Astrocyte of the cerebellum (primary cell): ENCODE data around the gene ENPP6.
"Not testable (repeated sequence)": the region's sequence is repeated elsewhere in the genome, so short reads cannot be mapped to it uniquely, and the experiment has no call there.

ENCODE experiments used
- DNase-seq: peaks from one replicate; pipeline ENCODE4 v3.0.0-alpha.2; 2011; ENCODE audit warnings: low read depth
- H3K4me3 ChIP-seq: 2 replicates; pipeline ENCODE4 v1.5.1; 2011; ENCODE audit warnings: mild to moderate bottlenecking, low read depth, low read length, moderate library complexity
- in situ Hi-C: cut with HindIII; loops from 2 replicates; pipeline ENCODE4 v1.10.0; 2017; ENCODE audit warnings: low sequenced_read_pairs
- TF ChIP-seq, protein P1 (sequence below): IDR thresholded peaks from 2 replicates; pipeline ENCODE4 v1.5.1; 2012; ENCODE audit warnings: low read length, low read depth, moderate library complexity, mild to moderate bottlenecking; ENCODE audit errors: missing control alignments

The ENPP6 gene

DNA sequence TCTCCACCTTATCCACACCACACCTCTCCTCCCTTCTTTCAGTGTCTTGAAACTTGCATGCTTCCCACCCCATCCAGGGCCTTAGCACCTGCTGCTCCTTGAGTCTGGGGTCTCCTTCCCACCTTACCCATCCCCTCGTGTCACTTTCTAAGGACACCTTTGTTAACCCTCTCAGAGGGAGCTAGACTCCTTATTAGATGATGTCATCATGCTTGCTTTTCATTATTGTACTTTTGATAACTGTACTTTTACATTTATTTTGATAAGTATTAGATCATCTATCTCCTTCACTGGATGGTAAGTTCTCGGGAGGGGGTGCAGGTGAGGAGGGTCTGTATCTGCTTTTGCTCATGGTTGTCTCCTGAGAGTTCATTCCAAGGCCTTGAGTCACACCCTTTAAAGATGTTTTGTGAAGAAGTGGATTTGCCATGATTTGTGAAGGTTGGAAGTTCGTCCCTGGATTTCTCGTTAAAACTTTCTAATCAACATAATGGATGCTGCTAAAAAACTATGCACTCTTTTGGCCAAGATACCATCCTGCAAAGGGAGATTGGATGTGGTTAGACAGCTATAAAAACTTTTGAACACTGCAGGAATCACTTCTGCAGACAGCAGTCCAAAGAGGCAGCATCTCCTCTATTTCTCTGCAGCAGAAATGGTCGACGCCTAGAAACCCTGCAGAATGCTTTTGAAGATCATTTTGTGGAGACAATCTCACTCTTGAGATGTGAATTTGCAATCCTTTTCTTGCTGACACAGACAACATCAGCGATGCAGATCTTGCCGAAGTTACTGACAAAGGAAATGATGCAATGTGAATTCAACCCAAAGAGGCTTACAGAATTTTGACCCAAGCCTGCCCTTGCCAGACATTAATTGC lies 69.6 kb downstream of the ENPP6 start:
- H3K4me3 ChIP-seq, result no peak overlapping the region
- TF ChIP-seq, protein P1, sequence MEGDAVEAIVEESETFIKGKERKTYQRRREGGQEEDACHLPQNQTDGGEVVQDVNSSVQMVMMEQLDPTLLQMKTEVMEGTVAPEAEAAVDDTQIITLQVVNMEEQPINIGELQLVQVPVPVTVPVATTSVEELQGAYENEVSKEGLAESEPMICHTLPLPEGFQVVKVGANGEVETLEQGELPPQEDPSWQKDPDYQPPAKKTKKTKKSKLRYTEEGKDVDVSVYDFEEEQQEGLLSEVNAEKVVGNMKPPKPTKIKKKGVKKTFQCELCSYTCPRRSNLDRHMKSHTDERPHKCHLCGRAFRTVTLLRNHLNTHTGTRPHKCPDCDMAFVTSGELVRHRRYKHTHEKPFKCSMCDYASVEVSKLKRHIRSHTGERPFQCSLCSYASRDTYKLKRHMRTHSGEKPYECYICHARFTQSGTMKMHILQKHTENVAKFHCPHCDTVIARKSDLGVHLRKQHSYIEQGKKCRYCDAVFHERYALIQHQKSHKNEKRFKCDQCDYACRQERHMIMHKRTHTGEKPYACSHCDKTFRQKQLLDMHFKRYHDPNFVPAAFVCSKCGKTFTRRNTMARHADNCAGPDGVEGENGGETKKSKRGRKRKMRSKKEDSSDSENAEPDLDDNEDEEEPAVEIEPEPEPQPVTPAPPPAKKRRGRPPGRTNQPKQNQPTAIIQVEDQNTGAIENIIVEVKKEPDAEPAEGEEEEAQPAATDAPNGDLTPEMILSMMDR, result no peak
- no peak for DNase-seq
- in situ Hi-C loops, result no loop called here

DNA sequence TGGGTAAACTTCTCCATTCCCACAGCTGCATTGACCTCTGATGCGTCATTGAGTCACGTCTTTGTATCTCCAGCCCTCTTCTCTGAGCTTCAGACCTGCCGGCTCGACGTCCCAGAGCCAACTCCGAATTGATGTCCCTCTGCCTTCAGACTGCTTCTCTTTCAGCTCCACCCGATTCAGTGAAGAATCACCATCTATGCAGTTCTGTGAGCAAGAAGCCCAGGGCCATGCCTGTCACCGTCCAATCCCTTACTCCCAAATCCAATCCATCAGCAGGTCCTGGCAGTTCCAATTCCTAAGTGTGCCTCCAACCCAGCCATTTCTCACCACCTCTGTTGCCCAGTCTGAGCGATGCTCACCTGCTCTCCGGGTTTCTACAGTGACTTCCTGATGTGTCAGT lies 70.7 kb downstream of the ENPP6 start:
- no peak overlapping the region for H3K4me3 ChIP-seq
- in situ Hi-C loops, result no loop called here
- TF ChIP-seq, protein P1, result no peak
- no peak for DNase-seq

DNA sequence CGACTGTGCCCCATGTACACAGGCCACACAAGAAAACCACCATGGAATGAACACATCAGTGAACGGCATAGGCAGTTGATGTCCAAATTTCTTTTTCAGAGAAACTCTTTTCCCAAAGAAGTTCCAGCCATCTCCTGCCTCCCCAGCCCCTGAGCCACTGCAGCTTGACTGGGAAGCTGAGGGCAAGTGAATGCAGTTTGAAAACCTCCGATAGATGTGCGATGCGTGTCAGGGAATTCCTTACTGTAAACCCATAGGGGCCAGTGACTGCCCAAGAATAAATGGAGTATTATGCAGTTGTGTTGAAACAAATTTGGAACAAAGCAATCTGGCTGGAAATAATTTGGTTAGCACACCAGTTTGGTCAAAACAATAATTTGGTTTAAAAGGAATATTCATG lies 72.1 kb downstream of the ENPP6 start:
- H3K4me3 ChIP-seq, result no peak overlapping the region
- in situ Hi-C loops, result no loop called here
- TF ChIP-seq, protein P1, result no peak
- no peak for DNase-seq

DNA sequence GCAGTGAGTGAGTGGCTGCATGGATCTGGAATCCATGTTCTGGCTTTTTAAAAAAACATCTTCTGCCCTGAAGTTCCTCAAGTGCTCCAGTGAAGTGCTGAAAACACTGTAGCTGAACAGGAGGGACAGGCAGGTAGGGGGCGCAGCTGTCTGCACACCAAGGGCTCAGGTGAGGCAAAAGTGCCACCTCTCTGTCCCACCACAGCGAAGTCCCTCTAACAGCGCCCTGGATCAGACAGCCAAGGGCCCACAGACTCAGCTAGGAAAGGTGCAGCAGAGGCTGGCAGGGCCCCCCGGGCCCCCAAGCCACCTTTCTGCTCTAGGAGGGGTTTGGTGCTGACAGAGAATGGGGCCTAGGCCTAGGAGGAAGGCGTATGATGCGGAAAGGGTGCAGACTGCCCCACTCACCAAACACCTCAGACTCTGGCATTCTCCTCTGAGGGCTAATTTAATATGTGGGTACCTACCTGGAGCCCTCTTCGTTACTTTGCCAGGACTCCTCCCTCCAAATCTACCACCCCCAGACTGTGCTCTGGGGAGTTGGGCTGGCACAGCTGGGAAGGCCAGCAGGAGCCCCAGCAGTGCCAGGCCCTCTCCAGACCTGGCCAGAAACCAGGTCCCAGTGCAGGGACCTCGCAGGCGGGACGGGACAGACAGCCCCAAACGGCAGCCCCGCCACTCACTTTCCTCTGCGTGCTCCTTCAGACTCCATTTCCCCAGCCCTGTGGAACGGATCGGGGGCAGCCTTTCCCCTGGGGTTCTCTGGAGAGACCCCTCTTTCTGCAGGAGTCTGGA lies 73.7 kb downstream of the ENPP6 start:
- no peak for DNase-seq
- in situ Hi-C loops, result no loop called here
- H3K4me3 ChIP-seq, result no peak overlapping the region
- TF ChIP-seq, protein P1, result no peak

DNA sequence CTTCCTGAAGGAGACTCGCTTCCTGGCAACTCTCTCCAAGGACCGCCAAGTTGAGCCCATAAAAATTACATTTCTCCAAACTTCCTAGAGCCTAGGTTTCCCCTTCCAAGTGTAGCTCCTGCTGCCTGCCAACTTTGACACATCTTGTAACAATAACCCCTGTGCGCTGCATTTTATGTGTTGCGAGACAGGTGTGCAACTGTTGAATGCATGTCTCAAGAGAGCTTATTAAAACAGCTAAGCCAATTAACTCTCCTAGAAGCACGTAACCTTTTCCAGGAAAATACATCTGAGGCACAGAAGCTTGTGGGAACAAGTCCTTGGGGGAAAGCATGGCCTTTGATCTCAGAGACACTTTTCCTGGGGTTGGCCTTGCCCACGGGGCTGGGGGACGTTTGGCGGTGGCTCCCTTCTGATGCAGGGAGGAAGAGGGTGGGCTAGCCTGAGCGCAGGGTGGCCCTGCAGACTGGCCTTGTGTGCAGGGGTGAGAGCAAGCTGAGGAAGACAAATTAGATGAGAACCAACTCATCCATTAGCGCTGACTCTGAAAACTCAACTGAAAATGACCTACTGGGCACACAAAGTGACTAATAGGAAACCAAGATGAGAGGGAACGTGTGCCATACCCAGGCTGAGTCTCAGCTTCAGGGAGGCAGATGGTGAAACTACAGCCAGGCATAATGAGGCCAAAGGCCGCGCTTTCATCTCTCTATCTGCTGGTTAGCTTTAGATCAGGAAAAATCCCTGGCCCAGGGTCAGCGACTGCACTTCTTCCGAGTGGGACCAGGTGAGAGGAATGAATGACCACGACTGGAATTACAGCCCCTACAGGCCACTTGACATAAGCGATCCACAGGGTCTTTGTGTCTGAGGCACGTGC lies 75.3 kb downstream of the ENPP6 start:
- no peak overlapping the region for H3K4me3 ChIP-seq
- in situ Hi-C loops, result no loop called here
- TF ChIP-seq, protein P1, result no peak
- DNase-seq, result no peak

DNA sequence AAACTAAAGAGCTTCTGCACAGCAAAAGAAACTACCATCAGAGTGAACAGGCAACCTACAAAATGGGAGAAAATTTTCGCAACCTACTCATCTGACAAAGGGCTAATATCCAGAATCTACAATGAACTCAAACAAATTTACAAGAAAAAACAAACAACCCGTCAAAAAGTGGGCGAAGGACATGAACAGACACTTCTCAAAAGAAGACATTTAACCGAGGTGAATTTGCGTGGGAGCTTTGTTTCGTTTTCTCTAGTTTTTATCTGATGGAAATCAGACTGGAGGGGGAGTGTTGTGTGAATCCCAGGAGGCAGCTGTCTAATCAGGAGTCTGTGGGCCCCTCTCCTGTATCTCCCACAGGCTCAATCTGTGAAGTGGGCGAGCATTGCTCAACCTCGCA lies 76.8 kb downstream of the ENPP6 start:
- in situ Hi-C loops, DNase-seq, H3K4me3 ChIP-seq: not testable (repeated sequence)
